Measurements from ENCODE around the gene ISG20L2. TPM values are rescaled to one million over a fixed set of nuclear protein-coding genes. Genes with fewer than 3 reads are reported as not detected.
A peak's percentile ranks its signal among the peaks of the same experiment; 100 is the strongest.

ISG20L2 gene
- total RNA-seq, 1 donor from 2014 or later, result 32.6 TPM

GRCh38 chr1:156747742-156748669 lies 19.4 kb upstream of the ISG20L2 start:
- no peak for DNase-seq
- H3K27me3 Mint-ChIP-seq (ENCODE audit: unreplicated experiment), result peaks cover 15% of the 10 kb centered on the region
- H3K9me3 Mint-ChIP-seq (ENCODE audit: unreplicated experiment), result peaks cover 15% of the 10 kb centered on the region
- H3K4me1 Mint-ChIP-seq (ENCODE audit: low read depth, unreplicated experiment), result peaks cover 39% of the 10 kb centered on the region
- no peak for TF ChIP-seq CTCF (IDR thresholded peaks at IDR 0.05; ENCODE audit: partially characterized antibody, unreplicated experiment)
- no peaks in the 10 kb centered on the region for H3K36me3 Mint-ChIP-seq (ENCODE audit: unreplicated experiment)
- peak overlapping the region; percentile 94 for H3K4me3 Mint-ChIP-seq (ENCODE audit: unreplicated experiment)
- peak overlapping the region; percentile 97 for H3K27ac Mint-ChIP-seq (ENCODE audit: unreplicated experiment)

- peak overlapping the region; percentile 94 for H3K4me3 Mint-ChIP-seq (ENCODE audit: unreplicated experiment)
- peaks cover 13% of the 10 kb centered on the region for H3K9me3 Mint-ChIP-seq (ENCODE audit: unreplicated experiment)
- DNase-seq, result peak; percentile 86
- H3K27me3 Mint-ChIP-seq (ENCODE audit: unreplicated experiment), result peaks cover 14% of the 10 kb centered on the region
- TF ChIP-seq CTCF (IDR thresholded peaks at IDR 0.05; ENCODE audit: partially characterized antibody, unreplicated experiment), result no peak
- no peaks in the 10 kb centered on the region for H3K36me3 Mint-ChIP-seq (ENCODE audit: unreplicated experiment)
- peaks cover 36% of the 10 kb centered on the region for H3K4me1 Mint-ChIP-seq (ENCODE audit: low read depth, unreplicated experiment)
- H3K27ac Mint-ChIP-seq (ENCODE audit: unreplicated experiment), result peak overlapping the region; percentile 97
Measured at GRCh38 chr1:156746728-156747631, 18.4 kb upstream of the ISG20L2 start.

GRCh38 chr1:156746406-156746727 lies 17.8 kb upstream of the ISG20L2 start:
- DNase-seq, result no peak
- Mint-ChIP-seq H3K4me3 (ENCODE audit: unreplicated experiment) (peak overlapping the region; percentile 94), H3K9me3 (ENCODE audit: unreplicated experiment) (peaks cover 15% of the 10 kb centered on the region), H3K4me1 (ENCODE audit: low read depth, unreplicated experiment) (peaks cover 39% of the 10 kb centered on the region), H3K27me3 (ENCODE audit: unreplicated experiment) (peaks cover 13% of the 10 kb centered on the region), H3K27ac (ENCODE audit: unreplicated experiment) (peak overlapping the region; percentile 97), H3K36me3 (ENCODE audit: unreplicated experiment) (no peaks in the 10 kb centered on the region)
- TF ChIP-seq CTCF (IDR thresholded peaks at IDR 0.05; ENCODE audit: partially characterized antibody, unreplicated experiment), result no peak

- peaks cover 13% of the 10 kb centered on the region for H3K27me3 Mint-ChIP-seq (ENCODE audit: unreplicated experiment)
- H3K27ac Mint-ChIP-seq (ENCODE audit: unreplicated experiment), result peak overlapping the region; percentile 48
- H3K4me1 Mint-ChIP-seq (ENCODE audit: low read depth, unreplicated experiment), result peaks cover 39% of the 10 kb centered on the region
- no peak for TF ChIP-seq CTCF (IDR thresholded peaks at IDR 0.05; ENCODE audit: partially characterized antibody, unreplicated experiment)
- H3K9me3 Mint-ChIP-seq (ENCODE audit: unreplicated experiment), result peaks cover 15% of the 10 kb centered on the region
- H3K36me3 Mint-ChIP-seq (ENCODE audit: unreplicated experiment), result no peaks in the 10 kb centered on the region
- no peak for DNase-seq
- H3K4me3 Mint-ChIP-seq (ENCODE audit: unreplicated experiment), result peak overlapping the region; percentile 94
Measured at GRCh38 chr1:156745881-156746280, 17.3 kb upstream of the ISG20L2 start.
